ENCODE results near the gene PYGM. TPM values are rescaled to one million over a fixed set of nuclear protein-coding genes. Genes with fewer than 3 reads are reported as not detected.

The PYGM gene
- total RNA-seq (2014; rRNA removed; shearing (Covaris generic)) (2.2 and 10.1 TPM in 2 replicates), total RNA-seq (2022) (2.2 and 2.4 TPM in 2 replicates), Bru-seq, nascent RNA (percentile 33 among the genes with signal in this experiment), BruChase-seq, experiment 1, labeled RNA remaining after a 6-hour chase (percentile 39 among the genes with signal in this experiment), BruChase-seq, experiment 2, labeled RNA remaining after a 2-hour chase (percentile 41 among the genes with signal in this experiment)
- long read RNA-seq: 0 reads

DNA sequence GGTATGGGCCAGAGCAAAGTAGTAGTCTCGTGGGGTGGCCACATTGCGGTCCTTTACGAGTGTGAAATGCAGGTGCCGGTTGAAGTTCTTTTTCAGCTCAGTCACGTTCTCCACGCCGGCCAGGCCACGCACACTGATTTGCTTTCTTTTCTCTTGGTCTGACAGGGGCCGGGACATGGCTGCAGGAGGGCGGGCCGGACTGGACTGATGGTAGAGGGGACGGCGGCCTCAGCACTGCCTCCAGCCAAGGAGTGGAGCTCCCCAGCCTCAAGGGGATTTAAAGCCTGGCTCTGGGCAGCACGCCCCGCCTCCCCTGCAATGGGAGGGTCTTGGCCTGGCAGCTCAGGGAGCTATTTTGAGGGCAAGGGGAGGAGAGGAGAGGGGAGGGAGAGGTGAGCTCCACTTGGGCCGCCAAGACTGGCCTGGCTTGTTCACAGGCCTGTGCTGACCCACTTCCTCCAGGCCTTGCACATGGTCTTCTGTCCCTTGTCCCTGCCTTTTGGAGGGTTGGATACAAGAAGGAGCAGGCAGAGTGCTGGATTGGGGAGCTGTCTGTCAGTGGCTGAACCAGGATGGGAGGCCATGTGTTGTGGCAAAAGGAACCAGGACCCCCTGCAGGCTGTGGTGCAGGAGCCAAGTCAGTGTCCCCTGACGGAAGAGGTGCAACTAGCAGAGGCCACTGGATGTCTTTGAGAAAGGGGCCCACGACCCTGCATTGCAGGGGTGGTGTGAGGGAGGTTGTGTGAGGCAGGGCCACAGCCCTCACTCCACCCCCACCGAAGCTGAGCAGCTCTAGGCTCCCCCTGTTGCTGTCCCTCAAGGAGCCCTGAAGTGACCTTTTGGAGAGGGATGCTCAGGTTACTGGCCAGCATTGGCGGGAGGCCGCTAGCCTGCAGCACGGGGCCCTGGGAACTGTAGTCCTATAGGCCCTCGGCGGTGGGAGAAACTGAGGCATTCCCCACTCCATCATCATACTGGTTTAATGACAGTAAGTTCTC lies at the start of gene PYGM:
TSS of gene PYGM (minus strand) at position 253 of the 998 bp plus-strand sequence. CDS start at position 177, 76 bp downstream.
- ChIA-PET CTCF (ENCODE audit: unreplicated experiment) (no interaction called here), POLR2A (interaction anchor here (0.6 to 2.3 kb wide), 5 partner anchors 12 to 19 kb away, joined by 3 to 8 read pairs (median 4); partner anchors contain the start of genes RASGRP2 and SF1)
- H3K27ac ChIP-seq (ENCODE audit: low read depth, low read length, poor library complexity, severe bottlenecking): peak within 1 kb of the TSS; percentile 20
- H3K4me2 ChIP-seq (ENCODE audit: low read length): no peak within 1 kb of the TSS
- no peak within 1 kb of the TSS for H3K4me3 ChIP-seq (ENCODE audit: low read depth, low read length, poor library complexity, severe bottlenecking)
- peaks cover 33% of the 10 kb centered on the region for H3K36me3 ChIP-seq (ENCODE audit: insufficient read depth, low read length)
- H4K20me1 ChIP-seq (ENCODE audit: insufficient read depth, low read length): peaks cover 10% of the 10 kb centered on the region; the same call in 1 of the 2 replicates
- H3K79me2 ChIP-seq (ENCODE audit: insufficient read depth, low read depth, low read length): peaks cover 4% of the 10 kb centered on the region; the same call in 1 of the 2 replicates
- peaks cover 44% of the 10 kb centered on the region for H3K4me1 ChIP-seq (ENCODE audit: insufficient read depth, low read length, poor library complexity, severe bottlenecking)
- no peaks in the 10 kb centered on the region for H3K9me2 ChIP-seq (ENCODE audit: insufficient read depth, low read length)
- H2AFZ ChIP-seq (ENCODE audit: low read length): no peak within 1 kb of the TSS
- no peak for TF ChIP-seq EZH2phosphoT487 (IDR thresholded peaks at IDR 0.05; ENCODE audit: borderline replicate concordance, low read depth, low read length)
- TF ChIP-seq, protein P1, sequence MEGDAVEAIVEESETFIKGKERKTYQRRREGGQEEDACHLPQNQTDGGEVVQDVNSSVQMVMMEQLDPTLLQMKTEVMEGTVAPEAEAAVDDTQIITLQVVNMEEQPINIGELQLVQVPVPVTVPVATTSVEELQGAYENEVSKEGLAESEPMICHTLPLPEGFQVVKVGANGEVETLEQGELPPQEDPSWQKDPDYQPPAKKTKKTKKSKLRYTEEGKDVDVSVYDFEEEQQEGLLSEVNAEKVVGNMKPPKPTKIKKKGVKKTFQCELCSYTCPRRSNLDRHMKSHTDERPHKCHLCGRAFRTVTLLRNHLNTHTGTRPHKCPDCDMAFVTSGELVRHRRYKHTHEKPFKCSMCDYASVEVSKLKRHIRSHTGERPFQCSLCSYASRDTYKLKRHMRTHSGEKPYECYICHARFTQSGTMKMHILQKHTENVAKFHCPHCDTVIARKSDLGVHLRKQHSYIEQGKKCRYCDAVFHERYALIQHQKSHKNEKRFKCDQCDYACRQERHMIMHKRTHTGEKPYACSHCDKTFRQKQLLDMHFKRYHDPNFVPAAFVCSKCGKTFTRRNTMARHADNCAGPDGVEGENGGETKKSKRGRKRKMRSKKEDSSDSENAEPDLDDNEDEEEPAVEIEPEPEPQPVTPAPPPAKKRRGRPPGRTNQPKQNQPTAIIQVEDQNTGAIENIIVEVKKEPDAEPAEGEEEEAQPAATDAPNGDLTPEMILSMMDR (conservative IDR thresholded peaks at IDR 0.05; ENCODE audit: low read length): no peak
- no TSS peak for BruUV-seq (replicated peaks)
- intact Hi-C loops (cut with micrococcal nuclease; ENCODE audit: unreplicated experiment): no loop called here
- no peaks in the 10 kb centered on the region for H3K9me3 ChIP-seq (ENCODE audit: low read length)
- DNase-seq (ENCODE audit: low spot score): no peak

DNA sequence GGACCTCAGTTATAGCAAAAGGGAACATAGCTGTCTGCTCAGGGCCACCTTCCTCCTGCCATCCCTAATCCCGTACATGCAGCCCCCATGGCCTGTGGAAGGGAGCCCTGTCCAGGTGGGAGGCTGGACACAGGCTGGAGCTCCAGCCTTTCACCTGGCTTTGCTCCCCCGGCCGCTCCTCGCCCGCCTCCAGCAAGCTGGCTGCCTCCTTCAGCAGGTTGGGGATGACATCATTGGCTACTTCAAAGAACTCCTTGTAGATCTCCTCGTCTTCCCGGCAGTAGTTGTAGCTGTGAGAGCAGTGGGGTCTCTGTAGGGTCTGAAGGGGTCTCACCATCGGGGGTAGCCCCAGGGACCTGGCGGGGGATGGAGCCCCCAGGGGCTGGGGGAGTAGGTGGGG lies 45.7 kb upstream of the PYGM start:
- POLR2A ChIA-PET: no interaction called here
- no peaks in the 10 kb centered on the region for H3K9me3 ChIP-seq (ENCODE audit: low read length)
- CTCF ChIA-PET (ENCODE audit: unreplicated experiment): no interaction called here
- peaks cover 58% of the 10 kb centered on the region for H3K36me3 ChIP-seq (ENCODE audit: insufficient read depth, low read length)
- no peak overlapping the region for H3K27ac ChIP-seq (ENCODE audit: low read depth, low read length, poor library complexity, severe bottlenecking)
- no peak overlapping the region for H2AFZ ChIP-seq (ENCODE audit: low read length)
- peaks cover 45% of the 10 kb centered on the region for H3K4me1 ChIP-seq (ENCODE audit: insufficient read depth, low read length, poor library complexity, severe bottlenecking)
- peaks cover 34% of the 10 kb centered on the region for H3K79me2 ChIP-seq (ENCODE audit: insufficient read depth, low read depth, low read length)
- no peak overlapping the region for H3K4me2 ChIP-seq (ENCODE audit: low read length)
- TF ChIP-seq, protein P1 (conservative IDR thresholded peaks at IDR 0.05; ENCODE audit: low read length): no peak
- TF ChIP-seq EZH2phosphoT487 (IDR thresholded peaks at IDR 0.05; ENCODE audit: borderline replicate concordance, low read depth, low read length): no peak
- intact Hi-C loops (cut with micrococcal nuclease; ENCODE audit: unreplicated experiment): no loop called here
- H4K20me1 ChIP-seq (ENCODE audit: insufficient read depth, low read length): no peaks in the 10 kb centered on the region
- H3K4me3 ChIP-seq (ENCODE audit: low read depth, low read length, poor library complexity, severe bottlenecking): no peak overlapping the region
- H3K9me2 ChIP-seq (ENCODE audit: insufficient read depth, low read length): no peaks in the 10 kb centered on the region
- BruUV-seq (replicated peaks): no TSS peak
- no peak for DNase-seq (ENCODE audit: low spot score)

All from OCI-LY7 (cell line).